ENCODE data around the gene TPM4.

The TPM4 gene

GRCh38 chr19:16111160-16111908 lies 35.0 kb downstream of the TPM4 start, which contains the start of gene RAB8A:
TSS of gene RAB8A (plus strand) at chr19:16111889. CDS start at chr19:16111902, 13 bp downstream.
- peaks cover 48 to 61% (median 53%) of the 10 kb centered on the region in 10 experiments for H3K4me1 ChIP-seq

GRCh38 chr19:16111909-16112752 lies 35.8 kb downstream of the TPM4 start:
- Histone ChIP-seq H3K4me3 (peak overlapping the region; percentile 89 to 100 (median 97)), H3K9me3 (replicated peaks in 1 of 11) (no peaks in the 10 kb centered on the region), H3K36me3 (peaks cover 4 to 42% (median 31%) of the 10 kb centered on the region in 11 experiments; a peak in 19 of 22 replicates), H3K4me2 (peak overlapping the region; percentile 88 to 100 (median 98)), H3K9ac (peak overlapping the region; percentile 91 to 98 (median 95)), H3K27ac (peak overlapping the region; percentile 83 to 97 (median 93)), H4K20me1 (peaks cover 0 to 44% (median 16%) of the 10 kb centered on the region in 11 experiments; a peak in 11 of 22 replicates), H3K27me3 (no peaks in the 10 kb centered on the region), H3K4me1 (peaks cover 53 to 61% (median 55%) of the 10 kb centered on the region in 10 experiments)
- no peak for TF ChIP-seq Cebpa-rat (IDR thresholded peaks at IDR 0.05)

More at GRCh38 chr19:16111160-16111908, 35.0 kb downstream of the TPM4 start, which contains the start of gene RAB8A:
- peak within 1 kb of the TSS; percentile 83 to 97 (median 93) for H3K27ac ChIP-seq
- peak within 1 kb of the TSS; percentile 89 to 100 (median 97) for H3K4me3 ChIP-seq
- peaks cover 0 to 38% (median 16%) of the 10 kb centered on the region in 11 experiments; a peak in 11 of 22 replicates for H4K20me1 ChIP-seq
- peak within 1 kb of the TSS; percentile 91 to 98 (median 95) for H3K9ac ChIP-seq
- no peak for TF ChIP-seq Cebpa-rat (IDR thresholded peaks at IDR 0.05)
- peak within 1 kb of the TSS; percentile 88 to 100 (median 98) for H3K4me2 ChIP-seq
- H3K36me3 ChIP-seq = peaks cover 4 to 37% (median 29%) of the 10 kb centered on the region in 11 experiments; a peak in 19 of 22 replicates
- H3K9me3 ChIP-seq (replicated peaks in 1 of 11) = no peaks in the 10 kb centered on the region
- no peaks in the 10 kb centered on the region for H3K27me3 ChIP-seq

GRCh38 chr19:16112778-16113177 lies 36.5 kb downstream of the TPM4 start:
- Histone ChIP-seq H3K27ac (peak overlapping the region in 10 of 11 experiments; percentile 6 to 97 (median 94); a peak in 18 of 22 replicates), H3K4me2 (peak overlapping the region; percentile 88 to 100 (median 98))
- no peak for TF ChIP-seq Cebpa-rat (IDR thresholded peaks at IDR 0.05)

GRCh38 chr19:16113727-16114126 lies 37.4 kb downstream of the TPM4 start:
- H3K36me3 ChIP-seq = peaks cover 4 to 47% (median 34%) of the 10 kb centered on the region in 11 experiments; a peak in 19 of 22 replicates
- H3K4me2 ChIP-seq = peak overlapping the region; percentile 88 to 100 (median 98)
- peaks cover 68 to 74% (median 71%) of the 10 kb centered on the region in 10 experiments for H3K4me1 ChIP-seq
- no peaks in the 10 kb centered on the region for H3K9me3 ChIP-seq (replicated peaks in 1 of 11)
- peak overlapping the region in 10 of 11 experiments; percentile 44 to 98 (median 94); a peak in 13 of 22 replicates for H3K9ac ChIP-seq
- peak overlapping the region in 5 of 10 experiments; percentile 94 to 100 (median 97); a peak in 6 of 20 replicates for H3K4me3 ChIP-seq
- no peaks in the 10 kb centered on the region for H3K27me3 ChIP-seq
- TF ChIP-seq Cebpa-rat (IDR thresholded peaks at IDR 0.05) = no peak
- H3K27ac ChIP-seq = peak overlapping the region in 7 of 11 experiments; percentile 28 to 97 (median 94); a peak in 10 of 22 replicates
- H4K20me1 ChIP-seq = peaks cover 0 to 60% (median 22%) of the 10 kb centered on the region in 11 experiments; a peak in 11 of 22 replicates

More at GRCh38 chr19:16112778-16113177, 36.5 kb downstream of the TPM4 start:
- Histone ChIP-seq H3K9ac (peak overlapping the region; percentile 91 to 98 (median 95)), H4K20me1 (peaks cover 0 to 50% (median 17%) of the 10 kb centered on the region in 11 experiments; a peak in 11 of 22 replicates), H3K36me3 (peaks cover 4 to 43% (median 31%) of the 10 kb centered on the region in 11 experiments; a peak in 19 of 22 replicates), H3K9me3 (replicated peaks in 1 of 11) (no peaks in the 10 kb centered on the region), H3K4me3 (peak overlapping the region; percentile 89 to 100 (median 97)), H3K27me3 (no peaks in the 10 kb centered on the region), H3K4me1 (peaks cover 59 to 65% (median 62%) of the 10 kb centered on the region in 10 experiments)

- Histone ChIP-seq H3K9me3 (replicated peaks in 1 of 11) (no peaks in the 10 kb centered on the region), H3K27me3 (no peaks in the 10 kb centered on the region), H3K36me3 (peaks cover 15 to 61% (median 47%) of the 10 kb centered on the region in 11 experiments), H3K4me1 (peaks cover 86 to 91% (median 89%) of the 10 kb centered on the region in 10 experiments), H3K9ac (peak overlapping the region; percentile 12 to 84 (median 72); a peak in 19 of 22 replicates), H3K4me3 (peak overlapping the region in 1 of 10 experiments; percentile 17; a peak in 2 of 20 replicates), H3K4me2 (peak overlapping the region; percentile 84 to 100 (median 92)), H3K27ac (peak overlapping the region in 8 of 11 experiments; percentile 80 to 96 (median 90); a peak in 15 of 22 replicates), H4K20me1 (peaks cover 0 to 66% (median 22%) of the 10 kb centered on the region in 11 experiments; a peak in 11 of 22 replicates)
- no peak for TF ChIP-seq Cebpa-rat (IDR thresholded peaks at IDR 0.05)
Measured at GRCh38 chr19:16115301-16116039, 39.2 kb downstream of the TPM4 start.

- Histone ChIP-seq H3K27me3 (no peaks in the 10 kb centered on the region), H3K4me3 (peak overlapping the region in 1 of 10 experiments; percentile 17; a peak in 1 of 20 replicates), H3K36me3 (peaks cover 20 to 67% (median 53%) of the 10 kb centered on the region in 11 experiments), H4K20me1 (peaks cover 0 to 66% (median 22%) of the 10 kb centered on the region in 11 experiments; a peak in 11 of 22 replicates), H3K27ac (peak overlapping the region in 9 of 11 experiments; percentile 13 to 96 (median 90); a peak in 18 of 22 replicates), H3K4me2 (peak overlapping the region; percentile 84 to 100 (median 92)), H3K9ac (peak overlapping the region; percentile 15 to 84 (median 72); a peak in 19 of 22 replicates), H3K9me3 (replicated peaks in 1 of 11) (no peaks in the 10 kb centered on the region), H3K4me1 (peaks cover 87 to 91% (median 89%) of the 10 kb centered on the region in 10 experiments)
- TF ChIP-seq Cebpa-rat (IDR thresholded peaks at IDR 0.05) = no peak
Measured at GRCh38 chr19:16116067-16116466, 39.8 kb downstream of the TPM4 start.

- Histone ChIP-seq H3K4me1 (peaks cover 83 to 100% (median 92%) of the 10 kb centered on the region in 10 experiments), H3K4me3 (peak overlapping the region in 8 of 10 experiments; percentile 5 to 48 (median 36); a peak in 13 of 20 replicates), H3K27me3 (no peaks in the 10 kb centered on the region), H3K9me3 (replicated peaks in 1 of 11) (no peaks in the 10 kb centered on the region), H3K27ac (peak overlapping the region; percentile 57 to 96 (median 89); a peak in 21 of 22 replicates), H4K20me1 (peaks cover 0 to 74% (median 20%) of the 10 kb centered on the region in 11 experiments; a peak in 11 of 22 replicates), H3K9ac (peak overlapping the region; percentile 59 to 84 (median 72); a peak in 21 of 22 replicates), H3K4me2 (peak overlapping the region; percentile 84 to 100 (median 92)), H3K36me3 (peaks cover 36 to 82% (median 68%) of the 10 kb centered on the region in 11 experiments)
- TF ChIP-seq Cebpa-rat (IDR thresholded peaks at IDR 0.05) = no peak
Measured at GRCh38 chr19:16117594-16118033, 41.3 kb downstream of the TPM4 start.
